D721Med (cell line): Measurements from ENCODE around the gene PNMA8C.

Experiments
- DNase-seq: peaks from one replicate; pipeline ENCODE4 v3.0.0; 2011; ENCODE audit warnings: low spot score; ENCODE audit not compliant: insufficient read length
- FAIRE-seq: peaks from 2 replicates; lab custom pipeline; 2011; peaks lifted over from hg19 to GRCh38; lab: Jason Lieb, UNC
- CTCF ChIP-seq: IDR thresholded peaks from 2 replicates; pipeline ENCODE4 v1.5.1; 2012; ENCODE audit warnings: mild to moderate bottlenecking, control low read depth; ENCODE audit not compliant: insufficient read depth; ENCODE audit errors: missing control alignments

PNMA8C gene

DNA sequence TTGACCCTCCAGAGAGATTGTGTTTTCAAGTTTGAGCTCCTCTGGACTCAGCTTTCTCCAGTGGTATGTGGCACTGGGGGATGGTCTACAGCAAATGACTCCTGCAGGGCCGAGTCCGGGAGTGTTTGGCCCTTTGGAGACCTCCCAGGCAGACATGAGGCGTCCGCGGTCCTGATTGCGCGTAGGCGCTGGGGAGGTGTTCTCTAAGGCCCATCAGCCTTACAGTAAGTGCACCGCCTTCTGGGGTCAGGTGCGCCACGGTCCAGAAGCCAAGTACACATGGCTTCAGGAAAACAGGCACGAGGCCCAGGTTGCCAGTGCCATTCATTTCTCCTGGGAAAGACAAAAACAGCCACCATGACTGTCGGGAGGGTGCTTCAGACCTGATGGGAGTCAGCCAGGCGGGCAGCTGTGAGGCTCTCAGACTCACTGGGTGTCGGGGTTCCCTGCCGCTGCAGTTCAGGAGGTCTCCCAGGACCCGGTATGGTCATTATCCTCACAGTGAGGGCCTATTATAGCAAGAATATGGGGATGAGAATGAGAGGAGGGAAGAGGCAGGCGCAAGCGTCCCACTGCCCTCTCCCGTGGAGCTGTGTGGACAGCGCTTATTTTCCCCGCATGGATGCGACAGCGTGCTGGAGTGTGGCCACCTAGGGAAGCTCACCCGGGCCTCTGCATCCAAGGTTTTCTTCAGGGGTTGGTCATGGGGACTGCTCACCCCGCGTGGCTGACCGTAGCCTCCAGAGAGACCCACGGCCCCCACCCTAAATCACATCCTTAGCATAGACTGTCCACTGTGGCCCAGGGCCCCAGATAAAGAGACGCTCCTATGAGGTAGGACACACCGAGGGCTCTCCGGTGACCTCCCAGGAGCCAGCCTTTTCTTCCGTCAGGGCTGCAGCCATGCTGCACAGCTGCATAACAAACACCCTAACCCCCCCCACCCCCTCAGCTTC lies 37.2 kb downstream of the PNMA8C start:
- FAIRE-seq (no peak), DNase-seq (no peak)
- no peak for TF ChIP-seq CTCF

- no peak for DNase-seq
- TF ChIP-seq CTCF, result no peak
- FAIRE-seq, result no peak
These were observed 37.9 kb downstream of the PNMA8C start for GRCh38 chr19:46390866-46391265.

GRCh38 chr19:46390121-46390858 lies 38.4 kb downstream of the PNMA8C start:
- FAIRE-seq (no peak), DNase-seq (no peak)
- TF ChIP-seq CTCF, result no peak

GRCh38 chr19:46388311-46389095 lies 40.2 kb downstream of the PNMA8C start:
- no peak for TF ChIP-seq CTCF
- DNase-seq (no peak), FAIRE-seq (no peak)

- no peak for FAIRE-seq
These were observed 41.0 kb downstream of the PNMA8C start for GRCh38 chr19:46387713-46388130.

More at GRCh38 chr19:46387713-46388130, 41.0 kb downstream of the PNMA8C start:
- TF ChIP-seq CTCF, result no peak
- DNase-seq, result no peak
